ENCODE data around the gene SMARCA4.

GRCh38 chr19:10920288-10920655 is 40.6 kb upstream of the SMARCA4 start:
- TF ChIP-seq POLR2A (IDR thresholded peaks at IDR 0.05), result no peak
- TF ChIP-seq CTCF (IDR thresholded peaks at IDR 0.05), result no peak
